Neural progenitor cell (in vitro differentiated cells): Measurements from ENCODE around the gene TMEM266. TPM values are rescaled to one million over a fixed set of nuclear protein-coding genes. Genes with fewer than 3 reads are reported as not detected.

ENCODE experiments used
- DNase-seq: peaks from one replicate; pipeline ENCODE4 v3.0.0-alpha.2; 2016; ENCODE audit warnings: low spot score
- H2AFZ ChIP-seq: fragments of 200-600 bp; sonication (generic); replicated peaks from 2 replicates; pipeline ENCODE4 v1.6.1; 2016; ENCODE audit warnings: antibody characterized with exemption
- H3F3A ChIP-seq: fragments of 200-600 bp; sonication (generic); 2 replicates; pipeline ENCODE4 v1.6.1; 2016; ENCODE audit warnings: antibody characterized with exemption, low read depth
- H3K27ac ChIP-seq: fragments of 200-600 bp; sonication (generic); 2 replicates; pipeline ENCODE4 v1.5.1; 2016; ENCODE audit warnings: mild to moderate bottlenecking
- H3K27me3 ChIP-seq: fragments of 200-600 bp; sonication (generic); 2 replicates; pipeline ENCODE4 v1.6.1; 2016; ENCODE audit warnings: mild to moderate bottlenecking, moderate library complexity
- H3K36me3 ChIP-seq: fragments of 200-600 bp; sonication (generic); 2 replicates; pipeline ENCODE4 v1.5.1; 2016
- H3K4me1 ChIP-seq: fragments of 200-600 bp; sonication (generic); 2 replicates; pipeline ENCODE4 v1.6.1; 2016; ENCODE audit warnings: mixed run types
- H3K4me2 ChIP-seq: fragments of 200-600 bp; sonication (generic); 2 replicates; pipeline ENCODE4 v1.6.1; 2016
- H3K4me3 ChIP-seq: fragments of 200-600 bp; sonication (generic); 2 replicates; pipeline ENCODE4 v1.5.1; 2016
- H3K79me2 ChIP-seq: fragments of 200-600 bp; sonication (generic); 2 replicates; pipeline ENCODE4 v1.6.1; 2016; ENCODE audit warnings: low read depth
- H3K9ac ChIP-seq: fragments of 200-600 bp; sonication (generic); 2 replicates; pipeline ENCODE4 v1.6.1; 2016
- H3K9me3 ChIP-seq: fragments of 200-600 bp; sonication (generic); 2 replicates; pipeline ENCODE4 v1.5.1; 2016; ENCODE audit warnings: low read depth
- H4K20me1 ChIP-seq: fragments of 200-600 bp; sonication (generic); 2 replicates; pipeline ENCODE4 v1.6.1; 2016; ENCODE audit warnings: low read depth
- H3K27ac Mint-ChIP-seq: 3 replicates; pipeline ENCODE4 v1.8.0; 2021; ENCODE audit warnings: mixed read lengths
- H3K27me3 Mint-ChIP-seq: 2 replicates; pipeline ENCODE4 v1.8.0; 2022; ENCODE audit warnings: low read depth, mild to moderate bottlenecking, inconsistent platforms, moderate library complexity, mixed read lengths; ENCODE audit not compliant: insufficient read depth
- H3K36me3 Mint-ChIP-seq: 3 replicates; pipeline ENCODE4 v1.8.0; 2021; ENCODE audit warnings: mixed read lengths
- H3K4me1 Mint-ChIP-seq: 3 replicates; pipeline ENCODE4 v1.8.0; 2021; ENCODE audit warnings: mixed read lengths
- H3K4me3 Mint-ChIP-seq: 3 replicates; pipeline ENCODE4 v1.8.0; 2021; ENCODE audit warnings: mild to moderate bottlenecking, moderate library complexity, mixed read lengths
- H3K9me3 Mint-ChIP-seq: 3 replicates; pipeline ENCODE4 v1.8.0; 2020; ENCODE audit warnings: mixed read lengths
- EZH2 ChIP-seq: fragments of 200-600 bp; sonication (generic); IDR thresholded peaks from 2 replicates; pipeline ENCODE4 v1.6.1; 2017; ENCODE audit warnings: antibody characterized with exemption, mild to moderate bottlenecking, moderate library complexity
- EZH2phosphoT487 ChIP-seq: fragments of 200-600 bp; sonication (generic); IDR thresholded peaks from 2 replicates; pipeline ENCODE4 v1.6.1; 2017; ENCODE audit warnings: antibody characterized with exemption
- total RNA-seq: library from RNA; depleted of rRNA; stranded (reverse); fragments of >200 nt; gene quantifications from 2 replicates; pipeline ENCODE4 v1.2.3, GENCODE V29; 2015; ENCODE audit warnings: low replicate concordance
- TF ChIP-seq, protein P1 (sequence below): fragments of 200-600 bp; sonication (generic); IDR thresholded peaks from 2 replicates; pipeline ENCODE4 v1.5.1; 2017; ENCODE audit warnings: antibody characterized with exemption, mild to moderate bottlenecking

The TMEM266 gene
- total RNA-seq, 1 donor from 2014 or later, result 0.43 TPM

DNA sequence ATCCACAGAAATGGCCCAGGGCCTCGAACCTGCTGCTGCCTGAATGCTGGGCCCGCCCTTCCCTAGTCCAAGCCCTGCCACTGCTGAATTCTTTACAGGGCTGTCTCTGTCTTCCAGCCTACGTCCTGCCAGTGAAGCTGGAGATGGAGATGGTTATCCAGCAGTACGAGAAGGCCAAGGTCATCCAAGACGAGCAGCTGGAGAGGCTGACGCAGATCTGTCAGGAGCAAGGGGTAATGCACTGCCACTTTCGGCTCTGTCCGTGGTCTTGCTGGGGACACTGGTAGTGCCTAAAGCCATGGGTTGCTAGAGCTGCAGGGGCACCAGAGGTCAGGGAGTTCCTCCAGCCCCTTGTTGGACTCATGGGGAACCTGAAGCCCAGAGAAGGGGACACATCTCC, 115.7 kb downstream of the TMEM266 start:
- Mint-ChIP-seq H3K27ac (no peak overlapping the region), H3K27me3 (peaks cover 8% of the 10 kb centered on the region), H3K9me3 (peaks cover 3% of the 10 kb centered on the region), H3K36me3 (no peaks in the 10 kb centered on the region), H3K4me3 (no peak overlapping the region), H3K4me1 (peaks cover 15% of the 10 kb centered on the region)
- Histone ChIP-seq H3K79me2 (no peaks in the 10 kb centered on the region), H3K36me3 (no peaks in the 10 kb centered on the region), H3K9ac (no peak overlapping the region), H3K27me3 (no peaks in the 10 kb centered on the region), H3K4me2 (no peak overlapping the region), H3K4me3 (no peak overlapping the region), H3F3A (no peaks in the 10 kb centered on the region), H3K4me1 (peaks cover 3% of the 10 kb centered on the region), H4K20me1 (no peaks in the 10 kb centered on the region), H3K9me3 (no peaks in the 10 kb centered on the region), H3K27ac (no peak overlapping the region), H2AFZ (no peak overlapping the region)
- no peak for DNase-seq
- TF ChIP-seq, protein P1, sequence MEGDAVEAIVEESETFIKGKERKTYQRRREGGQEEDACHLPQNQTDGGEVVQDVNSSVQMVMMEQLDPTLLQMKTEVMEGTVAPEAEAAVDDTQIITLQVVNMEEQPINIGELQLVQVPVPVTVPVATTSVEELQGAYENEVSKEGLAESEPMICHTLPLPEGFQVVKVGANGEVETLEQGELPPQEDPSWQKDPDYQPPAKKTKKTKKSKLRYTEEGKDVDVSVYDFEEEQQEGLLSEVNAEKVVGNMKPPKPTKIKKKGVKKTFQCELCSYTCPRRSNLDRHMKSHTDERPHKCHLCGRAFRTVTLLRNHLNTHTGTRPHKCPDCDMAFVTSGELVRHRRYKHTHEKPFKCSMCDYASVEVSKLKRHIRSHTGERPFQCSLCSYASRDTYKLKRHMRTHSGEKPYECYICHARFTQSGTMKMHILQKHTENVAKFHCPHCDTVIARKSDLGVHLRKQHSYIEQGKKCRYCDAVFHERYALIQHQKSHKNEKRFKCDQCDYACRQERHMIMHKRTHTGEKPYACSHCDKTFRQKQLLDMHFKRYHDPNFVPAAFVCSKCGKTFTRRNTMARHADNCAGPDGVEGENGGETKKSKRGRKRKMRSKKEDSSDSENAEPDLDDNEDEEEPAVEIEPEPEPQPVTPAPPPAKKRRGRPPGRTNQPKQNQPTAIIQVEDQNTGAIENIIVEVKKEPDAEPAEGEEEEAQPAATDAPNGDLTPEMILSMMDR, result no peak
- TF ChIP-seq EZH2phosphoT487 (no peak), EZH2 (no peak)

DNA sequence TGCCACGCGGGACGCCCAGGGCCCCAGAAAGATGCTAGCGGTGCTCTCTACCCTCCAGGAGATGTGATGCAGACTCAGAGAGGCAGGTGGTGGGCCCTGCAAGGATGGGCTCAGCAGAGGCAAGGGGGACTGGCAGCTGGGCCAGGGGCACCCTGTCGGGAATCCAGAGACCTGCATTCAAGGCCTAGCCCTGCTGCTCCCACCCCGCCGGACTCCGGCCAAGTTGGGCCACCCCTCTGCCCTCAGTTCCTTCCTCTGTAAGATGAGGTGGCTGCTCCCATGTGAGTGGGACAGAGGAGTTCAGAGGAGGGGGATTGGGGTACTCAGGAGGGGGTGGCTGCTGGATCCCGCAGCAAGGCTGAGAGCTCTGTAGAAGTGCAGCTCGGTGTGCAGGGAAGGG, 116.3 kb downstream of the TMEM266 start:
- H4K20me1 ChIP-seq, result no peaks in the 10 kb centered on the region
- no peaks in the 10 kb centered on the region for H3K36me3 Mint-ChIP-seq
- no peaks in the 10 kb centered on the region for H3F3A ChIP-seq
- H3K4me3 Mint-ChIP-seq, result no peak overlapping the region
- peaks cover 3% of the 10 kb centered on the region for H3K4me1 ChIP-seq
- no peak for DNase-seq
- no peak overlapping the region for H3K27ac ChIP-seq
- no peak overlapping the region for H3K4me3 ChIP-seq
- H3K9me3 ChIP-seq, result no peaks in the 10 kb centered on the region
- H2AFZ ChIP-seq, result no peak overlapping the region
- H3K27ac Mint-ChIP-seq, result no peak overlapping the region
- no peaks in the 10 kb centered on the region for H3K36me3 ChIP-seq
- peaks cover 3% of the 10 kb centered on the region for H3K9me3 Mint-ChIP-seq
- no peak overlapping the region for H3K4me2 ChIP-seq
- peaks cover 15% of the 10 kb centered on the region for H3K4me1 Mint-ChIP-seq
- H3K27me3 ChIP-seq, result no peaks in the 10 kb centered on the region
- H3K9ac ChIP-seq, result no peak overlapping the region
- H3K79me2 ChIP-seq, result no peaks in the 10 kb centered on the region
- H3K27me3 Mint-ChIP-seq, result peaks cover 8% of the 10 kb centered on the region
- no peak for TF ChIP-seq EZH2phosphoT487
- TF ChIP-seq EZH2, result no peak
- TF ChIP-seq, protein P1, result no peak

DNA sequence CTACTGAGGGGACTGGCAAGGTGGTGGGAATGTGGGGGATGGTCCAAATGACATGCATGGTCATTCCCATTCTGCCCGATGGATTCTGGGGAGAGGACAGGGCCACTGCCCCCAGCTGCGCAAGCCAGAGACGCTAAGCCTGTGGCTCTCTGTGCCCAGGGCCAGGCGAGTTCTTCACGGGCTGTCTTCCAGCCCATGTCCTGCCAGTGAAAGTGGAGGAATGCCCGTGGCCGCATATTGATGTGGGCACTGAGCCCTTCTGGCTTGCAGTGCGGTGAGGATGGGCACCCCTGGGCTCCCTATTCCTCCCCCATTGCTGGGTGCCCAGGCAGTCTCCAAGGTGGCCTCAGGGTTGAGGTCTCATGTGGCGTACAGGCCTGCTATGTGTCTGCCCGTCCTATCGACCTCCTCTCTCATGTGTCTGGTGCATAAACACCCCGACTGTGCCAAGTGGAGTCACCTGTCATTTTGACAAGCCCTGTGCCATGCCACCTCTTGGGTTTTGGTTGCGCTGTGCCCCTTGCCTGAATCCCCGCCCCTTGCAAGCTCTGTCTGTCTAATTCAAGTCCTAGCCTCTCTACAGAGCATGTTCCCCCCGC, 116.8 kb downstream of the TMEM266 start:
- Histone ChIP-seq H3K4me1 (peaks cover 3% of the 10 kb centered on the region), H3K4me3 (no peak overlapping the region), H3K4me2 (no peak overlapping the region), H3K9ac (no peak overlapping the region), H3K27ac (no peak overlapping the region), H3K79me2 (no peaks in the 10 kb centered on the region), H2AFZ (no peak overlapping the region), H3K36me3 (no peaks in the 10 kb centered on the region), H3K9me3 (no peaks in the 10 kb centered on the region), H4K20me1 (no peaks in the 10 kb centered on the region), H3F3A (no peaks in the 10 kb centered on the region), H3K27me3 (no peaks in the 10 kb centered on the region)
- H3K36me3 Mint-ChIP-seq, result no peaks in the 10 kb centered on the region
- H3K4me3 Mint-ChIP-seq, result no peak overlapping the region
- no peak for DNase-seq
- H3K4me1 Mint-ChIP-seq, result peaks cover 15% of the 10 kb centered on the region
- peaks cover 8% of the 10 kb centered on the region for H3K27me3 Mint-ChIP-seq
- H3K27ac Mint-ChIP-seq, result no peak overlapping the region
- TF ChIP-seq EZH2, result no peak
- TF ChIP-seq, protein P1, result no peak
- TF ChIP-seq EZH2phosphoT487, result no peak
- peaks cover 3% of the 10 kb centered on the region for H3K9me3 Mint-ChIP-seq
